HepG2 (cell line): ENCODE results near the gene SLC25A23. TPM values are rescaled to one million over a fixed set of nuclear protein-coding genes. Genes with fewer than 3 reads are reported as not detected.

Source experiments
- AFF4 ChIP-seq: sonication (generic); formaldehyde crosslinking; IDR thresholded peaks from 2 replicates; pipeline ENCODE4 v1.4.0; 2020; ENCODE audit warnings: missing genetic modification reagents
- FOXA3 ChIP-seq: IDR thresholded peaks from 2 replicates; pipeline ENCODE4 v1.6.1; 2016; ENCODE audit warnings: missing genetic modification reagents, missing compliant biosample characterization
- GATA4 ChIP-seq: sonication (generic); IDR thresholded peaks from 2 replicates; pipeline ENCODE4 v1.6.1; 2016; ENCODE audit warnings: antibody characterized with exemption, low read depth, borderline replicate concordance
- GATAD1 ChIP-seq: IDR thresholded peaks from 2 replicates; pipeline ENCODE4 v1.6.1; 2016; ENCODE audit warnings: missing genetic modification reagents, missing compliant biosample characterization
- MYNN ChIP-seq: sonication (generic); formaldehyde crosslinking; IDR thresholded peaks from 2 replicates; pipeline ENCODE4 v1.4.0; 2020; ENCODE audit warnings: mild to moderate bottlenecking, low read depth, missing genetic modification reagents
- PATZ1 ChIP-seq: sonication (generic); formaldehyde crosslinking; IDR thresholded peaks from 2 replicates; pipeline ENCODE4 v1.4.0; 2020; ENCODE audit warnings: missing genetic modification reagents
- POGK ChIP-seq: sonication (generic); formaldehyde crosslinking; conservative IDR thresholded peaks from 2 replicates; pipeline ENCODE4 v1.8.0; 2022; ENCODE audit warnings: mild to moderate bottlenecking, moderate library complexity, missing genetic modification reagents
- REXO4 ChIP-seq: sonication (generic); formaldehyde crosslinking; IDR thresholded peaks from 2 replicates; pipeline ENCODE4 v1.8.0; 2022; ENCODE audit warnings: missing genetic modification reagents, mild to moderate bottlenecking, borderline replicate concordance
- TAF1 ChIP-seq: sonication (generic); formaldehyde crosslinking; IDR thresholded peaks from 2 replicates; pipeline ENCODE4 v1.4.0; 2020; ENCODE audit warnings: missing genetic modification reagents
- TCF7L2 ChIP-seq: IDR thresholded peaks from 2 replicates; pipeline ENCODE4 v1.6.1; 2011; ENCODE audit warnings: mild to moderate bottlenecking, low read depth, low read length, moderate library complexity
- XBP1 ChIP-seq: sonication (generic); formaldehyde crosslinking; IDR thresholded peaks from 2 replicates; pipeline ENCODE4 v1.5.0; 2020; ENCODE audit warnings: missing genetic modification reagents
- ZFY ChIP-seq: sonication (generic); formaldehyde crosslinking; IDR thresholded peaks from 2 replicates; pipeline ENCODE4 v1.4.0; 2020; ENCODE audit warnings: missing genetic modification reagents
- ZNF160 ChIP-seq: sonication (generic); formaldehyde crosslinking; IDR thresholded peaks from 2 replicates; pipeline ENCODE4 v1.8.0; 2022; ENCODE audit warnings: mild to moderate bottlenecking, inconsistent platforms, missing genetic modification reagents
- ZNF281 ChIP-seq: sonication (generic); formaldehyde crosslinking; IDR thresholded peaks from 2 replicates; pipeline ENCODE4 v1.4.0; 2020; ENCODE audit warnings: missing genetic modification reagents, borderline replicate concordance
- ZNF597 ChIP-seq: sonication (generic); formaldehyde crosslinking; IDR thresholded peaks from 2 replicates; pipeline ENCODE4 v1.5.0; 2020; ENCODE audit warnings: missing genetic modification reagents
- ZNF607 ChIP-seq: sonication (generic); formaldehyde crosslinking; IDR thresholded peaks from 2 replicates; pipeline ENCODE4 v1.5.1; 2020; ENCODE audit warnings: missing genetic modification reagents, mild to moderate bottlenecking, borderline replicate concordance
- polyA plus RNA-seq, 8 experiments: library from polyadenylated mRNA; depleted of rRNA in 3 of 8; stranded (reverse) in 7 of 8; unstranded in 1 of 8; fragments of >200 nt; fragmentation: Illumina TruSeq in 4 of 8; extraction: Trizol in 4 of 8; gene quantifications; 2 replicates each; pipeline versions ENCODE4 v1.2.1 to v1.2.3, GENCODE V29; 2011 to 2016; ENCODE audit warnings: low read depth in 4 of 8, missing spikeins in 1 of 8, mixed read lengths in 1 of 8; ENCODE audit not compliant: insufficient read depth in 1 of 8
- total RNA-seq, 5 experiments: library from RNA; depleted of rRNA; stranded (reverse); fragments of >200 nt; fragmentation: Illumina TruSeq; extraction: Trizol; gene quantifications; 2 replicates each; pipeline ENCODE4 v1.2.3, GENCODE V29; 2016; ENCODE audit warnings: low read depth in 1 of 5

Gene SLC25A23
- total and polyA plus RNA-seq, 2 of the 13 experiments (the other 11 are each of a cell fraction or from before 2014, with no cell fraction given), result 12.4 to 15.2 TPM

GRCh38 chr19:6393074-6393982, 66.3 kb downstream of the SLC25A23 start, which contains the start of gene GTF2F1 (continued):
- TF ChIP-seq ZNF281 (CRISPR knock-in tag), result peak; percentile 64; the same call in 1 of the 2 replicates
- TF ChIP-seq GATAD1 (CRISPR knock-in tag), result peak; percentile 92
- peak; percentile 78; the same call in 1 of the 2 replicates for TF ChIP-seq ZNF160 (CRISPR knock-in tag)
- no peak for TF ChIP-seq MYNN (CRISPR knock-in tag)
- 0 out of 2 replicates have a peak, but pooled peaks have one; percentile 1 for TF ChIP-seq XBP1 (CRISPR knock-in tag)
- TF ChIP-seq PATZ1 (CRISPR knock-in tag), result peak; percentile 94
- TF ChIP-seq FOXA3 (CRISPR knock-in tag), result peak; percentile 15; the same call in 1 of the 2 replicates
- no peak for TF ChIP-seq GATA4
- TF ChIP-seq ZNF607, result peak; percentile 57; the same call in 1 of the 2 replicates
- no peak for TF ChIP-seq REXO4
- no peak for TF ChIP-seq ZNF597
- TF ChIP-seq TCF7L2, result no peak
- peak; percentile 89 for TF ChIP-seq ZFY (CRISPR knock-in tag)
- TF ChIP-seq POGK (CRISPR knock-in tag), result peak; percentile 58
- TF ChIP-seq TAF1 (CRISPR knock-in tag), result peak; percentile 24; the same call in 1 of the 2 replicates
- no peak for TF ChIP-seq AFF4 (CRISPR knock-in tag)
